ENCODE results near the gene CXorf58.
"Not testable (repeated sequence)": the region's sequence is repeated elsewhere in the genome, so short reads cannot be mapped to it uniquely, and the experiment has no call there.

CXorf58 gene

GRCh38 chrX:23890933-23891332, 16.9 kb upstream of the CXorf58 start:
- no peak for ATAC-seq (ENCODE audit: low read depth)
- no peaks in the 10 kb centered on the region for H3K36me3 ChIP-seq (ENCODE audit: low read depth)
- H3K9me3 ChIP-seq (ENCODE audit: severe bottlenecking), result no peaks in the 10 kb centered on the region
- no peaks in the 10 kb centered on the region for H3K27me3 ChIP-seq (ENCODE audit: insufficient read depth, poor library complexity, severe bottlenecking)
- H3K4me1 ChIP-seq (ENCODE audit: insufficient read depth, poor library complexity, severe bottlenecking), result peaks cover 13% of the 10 kb centered on the region
- no peak for TF ChIP-seq CTCF (IDR thresholded peaks at IDR 0.05; ENCODE audit: poor library complexity, severe bottlenecking)
- no peak for DNase-seq (ENCODE audit: low spot score)
- H3K4me3 ChIP-seq (ENCODE audit: severe bottlenecking), result no peak overlapping the region
- peak overlapping the region; percentile 80 for H3K27ac ChIP-seq (ENCODE audit: poor library complexity, severe bottlenecking)

GRCh38 chrX:23894993-23895392, 12.8 kb upstream of the CXorf58 start:
- H3K9me3 ChIP-seq (ENCODE audit: severe bottlenecking); H3K27ac ChIP-seq (ENCODE audit: poor library complexity, severe bottlenecking); DNase-seq (ENCODE audit: low spot score); H3K36me3 ChIP-seq (ENCODE audit: low read depth); H3K27me3 ChIP-seq (ENCODE audit: insufficient read depth, poor library complexity, severe bottlenecking); H3K4me3 ChIP-seq (ENCODE audit: severe bottlenecking); ATAC-seq (ENCODE audit: low read depth): not testable (repeated sequence)
- H3K4me1 ChIP-seq (ENCODE audit: insufficient read depth, poor library complexity, severe bottlenecking), result peaks cover 36% of the 10 kb centered on the region

GRCh38 chrX:23896539-23896938, 11.3 kb upstream of the CXorf58 start:
- not testable (repeated sequence) for H3K4me3 ChIP-seq (ENCODE audit: severe bottlenecking); H3K9me3 ChIP-seq (ENCODE audit: severe bottlenecking); ATAC-seq (ENCODE audit: low read depth); H3K36me3 ChIP-seq (ENCODE audit: low read depth); H3K27me3 ChIP-seq (ENCODE audit: insufficient read depth, poor library complexity, severe bottlenecking); DNase-seq (ENCODE audit: low spot score)
- Histone ChIP-seq H3K4me1 (ENCODE audit: insufficient read depth, poor library complexity, severe bottlenecking) (peaks cover 46% of the 10 kb centered on the region), H3K27ac (ENCODE audit: poor library complexity, severe bottlenecking) (peak overlapping the region; percentile 97)

- Histone ChIP-seq H3K4me1 (ENCODE audit: insufficient read depth, poor library complexity, severe bottlenecking) (peaks cover 50% of the 10 kb centered on the region), H3K9me3 (ENCODE audit: severe bottlenecking) (no peaks in the 10 kb centered on the region), H3K27ac (ENCODE audit: poor library complexity, severe bottlenecking) (peak overlapping the region; percentile 97), H3K27me3 (ENCODE audit: insufficient read depth, poor library complexity, severe bottlenecking) (no peaks in the 10 kb centered on the region), H3K4me3 (ENCODE audit: severe bottlenecking) (no peak overlapping the region), H3K36me3 (ENCODE audit: low read depth) (no peaks in the 10 kb centered on the region)
- no peak for ATAC-seq (ENCODE audit: low read depth)
- no peak for TF ChIP-seq CTCF (IDR thresholded peaks at IDR 0.05; ENCODE audit: poor library complexity, severe bottlenecking)
- no peak for DNase-seq (ENCODE audit: low spot score)
These were observed 10.8 kb upstream of the CXorf58 start for GRCh38 chrX:23896981-23897380.

- Histone ChIP-seq H3K4me1 (ENCODE audit: insufficient read depth, poor library complexity, severe bottlenecking) (peaks cover 54% of the 10 kb centered on the region), H3K4me3 (ENCODE audit: severe bottlenecking) (no peak overlapping the region), H3K9me3 (ENCODE audit: severe bottlenecking) (no peaks in the 10 kb centered on the region), H3K27ac (ENCODE audit: poor library complexity, severe bottlenecking) (peak overlapping the region; percentile 97), H3K36me3 (ENCODE audit: low read depth) (no peaks in the 10 kb centered on the region), H3K27me3 (ENCODE audit: insufficient read depth, poor library complexity, severe bottlenecking) (no peaks in the 10 kb centered on the region)
- no peak for TF ChIP-seq CTCF (IDR thresholded peaks at IDR 0.05; ENCODE audit: poor library complexity, severe bottlenecking)
- DNase-seq (ENCODE audit: low spot score) (no peak), ATAC-seq (ENCODE audit: low read depth) (peak; percentile 43; the same call in 2 of the 3 replicates)
These were observed 9.3 kb upstream of the CXorf58 start for GRCh38 chrX:23898412-23898959.

GRCh38 chrX:23900220-23900797, 7.5 kb upstream of the CXorf58 start:
- DNase-seq (ENCODE audit: low spot score) (no peak), ATAC-seq (ENCODE audit: low read depth) (peak; percentile 6; the same call in 1 of the 3 replicates)
- H3K4me1 ChIP-seq (ENCODE audit: insufficient read depth, poor library complexity, severe bottlenecking), result peaks cover 54% of the 10 kb centered on the region
- no peaks in the 10 kb centered on the region for H3K36me3 ChIP-seq (ENCODE audit: low read depth)
- no peaks in the 10 kb centered on the region for H3K27me3 ChIP-seq (ENCODE audit: insufficient read depth, poor library complexity, severe bottlenecking)
- TF ChIP-seq CTCF (IDR thresholded peaks at IDR 0.05; ENCODE audit: poor library complexity, severe bottlenecking), result no peak
- no peaks in the 10 kb centered on the region for H3K9me3 ChIP-seq (ENCODE audit: severe bottlenecking)
- no peak overlapping the region for H3K4me3 ChIP-seq (ENCODE audit: severe bottlenecking)
- peak overlapping the region; percentile 97 for H3K27ac ChIP-seq (ENCODE audit: poor library complexity, severe bottlenecking)

Measured in RWPE2 (cell line).